Vagina (tissue), 2 donors: ENCODE data around the gene UGT1A3. TPM values are rescaled to one million over a fixed set of nuclear protein-coding genes. Genes with fewer than 3 reads are reported as not detected.

Experiments used
- DNase-seq, 2 donors: peaks; one replicate each; pipeline ENCODE4 v3.0.0-alpha.2; 2017; ENCODE audit errors: extremely low spot score in 2 of 2
- H3K27ac ChIP-seq: fragments of 200-600 bp; sonication (generic); one replicate; pipeline ENCODE4 v1.5.1; 2019
- H3K27me3 ChIP-seq: fragments of 200-600 bp; sonication (generic); one replicate; pipeline ENCODE4 v1.5.1; 2019
- H3K36me3 ChIP-seq, 2 donors: fragments of 200-600 bp; sonication (generic); one replicate each; pipeline ENCODE4 v1.5.1; 2017 to 2019
- H3K4me1 ChIP-seq: fragments of 200-600 bp; sonication (generic); one replicate; pipeline ENCODE4 v1.5.1; 2019
- H3K4me3 ChIP-seq, 2 donors: fragments of 200-600 bp; sonication (generic); 1 replicate in 1 of 2; 2 replicates in 1 of 2; pipeline ENCODE4 v1.5.1; 2016 to 2019
- H3K9me3 ChIP-seq: fragments of 200-600 bp; sonication (generic); one replicate; pipeline ENCODE4 v1.5.1; 2019
- POLR2A ChIP-seq, 2 donors: fragments of 450-650 bp; IDR thresholded peaks; one replicate each; pipeline ENCODE4 v1.6.1; 2017; ENCODE audit warnings: antibody characterized with exemption in 2 of 2, mild to moderate bottlenecking in 2 of 2, moderate library complexity in 2 of 2
- POLR2AphosphoS5 ChIP-seq, 2 donors: sonication (generic); formaldehyde crosslinking; IDR thresholded peaks; one replicate each; pipeline ENCODE4 v1.9.0; 2017; ENCODE audit warnings: antibody characterized with exemption in 2 of 2, mild to moderate bottlenecking in 2 of 2, low read depth in 1 of 2; ENCODE audit not compliant: insufficient read depth in 1 of 2
- intact Hi-C: fragments of 100-400 bp; cut with DNase I; formaldehyde crosslinking; loops from one replicate; pipeline ENCODE4 v1.15.1; 2023
- total RNA-seq: library from RNA; depleted of rRNA; stranded (reverse); fragments of >200 nt; gene quantifications from one replicate; pipeline ENCODE4 v1.2.3, GENCODE V29; 2016
- TF ChIP-seq, protein P1 (sequence below), 3 experiments: fragments of 450-650 bp in 2 of 3; fragments of 200-600 bp in 1 of 3; sonication (generic) in 1 of 3; IDR thresholded peaks; one replicate each; pipeline ENCODE4 v1.5.1; 2017 to 2019; ENCODE audit warnings: antibody characterized with exemption in 3 of 3, mild to moderate bottlenecking in 2 of 3, moderate library complexity in 2 of 3

Gene UGT1A3
- total RNA-seq, 1 donor from 2014 or later: not detected

DNA sequence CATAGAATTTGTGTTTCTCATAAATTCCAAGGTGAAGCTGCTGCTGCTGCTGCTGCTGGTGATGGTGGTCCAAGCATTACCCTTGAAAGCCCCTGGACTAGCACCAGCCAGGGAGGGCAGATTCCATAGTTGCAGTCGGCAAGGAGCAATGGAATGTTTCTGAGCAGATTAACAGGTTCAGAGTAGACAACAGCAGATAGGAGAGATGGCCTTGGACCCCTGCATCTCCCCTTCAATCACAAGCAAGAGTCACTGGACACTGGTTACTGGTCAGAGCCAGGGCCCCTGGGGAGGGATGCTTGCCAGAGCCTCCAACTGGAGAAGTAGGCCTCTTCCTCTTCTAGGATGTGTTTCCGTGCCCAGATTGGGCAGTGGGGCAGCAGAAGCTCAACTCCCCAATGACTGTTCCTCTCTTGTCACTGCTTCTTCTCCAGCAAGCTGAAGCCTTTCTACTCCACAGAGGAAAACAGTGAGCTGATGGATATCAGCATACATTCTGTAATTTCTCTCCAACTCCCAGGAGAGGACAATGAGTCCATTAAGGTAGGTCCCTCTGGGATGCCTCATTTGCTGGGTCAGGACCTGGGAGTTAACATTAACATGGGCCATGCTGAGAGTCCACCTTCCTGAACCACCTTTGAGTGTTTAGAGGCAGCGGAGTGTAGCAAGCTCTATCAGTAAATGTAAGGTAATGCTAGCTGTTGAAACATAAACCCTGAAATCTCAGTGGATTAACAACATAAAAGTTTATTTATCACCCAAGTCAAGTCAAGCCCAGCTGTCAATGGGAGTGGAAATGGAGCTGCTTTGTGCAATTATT, 84.6 kb downstream of the UGT1A3 start:
- no peak overlapping the region for H3K4me3 ChIP-seq
- intact Hi-C loops: no loop called here
- H3K9me3 ChIP-seq: no peaks in the 10 kb centered on the region
- H3K36me3 ChIP-seq: no peaks in the 10 kb centered on the region
- no peak for TF ChIP-seq POLR2A (IDR thresholded peaks at IDR 0.05)
- TF ChIP-seq, protein P1, sequence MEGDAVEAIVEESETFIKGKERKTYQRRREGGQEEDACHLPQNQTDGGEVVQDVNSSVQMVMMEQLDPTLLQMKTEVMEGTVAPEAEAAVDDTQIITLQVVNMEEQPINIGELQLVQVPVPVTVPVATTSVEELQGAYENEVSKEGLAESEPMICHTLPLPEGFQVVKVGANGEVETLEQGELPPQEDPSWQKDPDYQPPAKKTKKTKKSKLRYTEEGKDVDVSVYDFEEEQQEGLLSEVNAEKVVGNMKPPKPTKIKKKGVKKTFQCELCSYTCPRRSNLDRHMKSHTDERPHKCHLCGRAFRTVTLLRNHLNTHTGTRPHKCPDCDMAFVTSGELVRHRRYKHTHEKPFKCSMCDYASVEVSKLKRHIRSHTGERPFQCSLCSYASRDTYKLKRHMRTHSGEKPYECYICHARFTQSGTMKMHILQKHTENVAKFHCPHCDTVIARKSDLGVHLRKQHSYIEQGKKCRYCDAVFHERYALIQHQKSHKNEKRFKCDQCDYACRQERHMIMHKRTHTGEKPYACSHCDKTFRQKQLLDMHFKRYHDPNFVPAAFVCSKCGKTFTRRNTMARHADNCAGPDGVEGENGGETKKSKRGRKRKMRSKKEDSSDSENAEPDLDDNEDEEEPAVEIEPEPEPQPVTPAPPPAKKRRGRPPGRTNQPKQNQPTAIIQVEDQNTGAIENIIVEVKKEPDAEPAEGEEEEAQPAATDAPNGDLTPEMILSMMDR (IDR thresholded peaks at IDR 0.05): no peak
- no peak for TF ChIP-seq POLR2AphosphoS5 (IDR thresholded peaks at IDR 0.05; ENCODE audit: insufficient read depth in 1 of 2, low read depth in 1 of 2)
- no peaks in the 10 kb centered on the region for H3K27me3 ChIP-seq
- H3K27ac ChIP-seq: no peak overlapping the region
- no peaks in the 10 kb centered on the region for H3K4me1 ChIP-seq
- no peak for DNase-seq

DNA sequence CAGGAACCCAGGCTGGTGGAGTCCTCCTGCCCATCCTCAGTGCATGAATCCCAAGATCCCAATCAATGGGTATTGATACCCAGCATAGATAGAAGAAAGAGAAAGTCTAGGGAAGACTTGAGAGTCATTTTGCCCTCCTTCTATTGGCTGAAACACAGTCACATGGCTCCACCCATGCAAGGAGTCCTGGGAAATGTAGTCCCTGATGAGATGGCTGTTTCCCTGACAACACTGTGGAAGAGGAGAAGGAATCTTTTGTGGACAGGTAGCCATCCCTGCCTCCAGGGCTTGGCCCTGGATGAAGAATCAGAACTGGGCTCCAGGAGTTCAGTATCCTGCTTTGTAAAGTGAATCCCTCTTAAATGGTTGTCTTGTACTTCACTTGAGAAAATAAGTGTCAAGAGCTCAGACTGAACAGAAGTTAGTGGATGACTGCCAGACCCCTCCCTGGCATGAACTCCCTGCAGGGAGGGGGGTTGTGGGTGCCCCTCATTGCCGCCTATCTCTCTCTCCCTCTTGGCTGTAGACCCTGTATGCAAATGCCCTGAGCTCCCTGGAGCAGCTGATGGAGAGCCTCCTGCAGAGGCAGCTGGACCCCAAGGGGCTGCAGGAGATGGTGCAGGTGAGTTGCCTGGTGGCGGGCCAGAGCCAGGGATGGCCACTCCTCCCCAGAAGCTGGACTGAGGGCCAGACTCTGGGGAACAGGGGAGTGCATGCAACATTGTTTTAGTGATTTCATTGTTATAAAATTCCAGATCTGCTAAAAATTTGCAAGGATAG, 85.4 kb downstream of the UGT1A3 start:
- DNase-seq: no peak
- intact Hi-C loops: no loop called here
- H3K4me3 ChIP-seq: no peak overlapping the region

DNA sequence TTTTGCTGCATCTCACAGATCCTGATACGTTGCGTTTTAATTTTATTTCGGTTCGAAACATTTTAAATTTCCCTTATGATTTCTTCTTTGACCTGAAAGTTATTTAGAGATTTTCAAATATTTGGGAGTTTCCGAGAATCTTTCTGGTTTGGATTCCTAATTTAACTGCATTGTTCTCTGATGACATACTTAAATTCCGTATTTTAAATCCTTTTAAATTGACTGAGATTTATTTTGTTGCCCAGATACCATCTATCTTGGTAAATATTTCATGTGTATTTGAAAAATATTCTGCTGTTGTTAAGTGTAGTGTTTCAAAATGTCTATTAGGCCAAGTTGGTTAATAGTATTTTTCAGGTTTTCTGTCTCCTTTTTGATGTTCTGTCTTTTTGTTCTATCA, 87.0 kb downstream of the UGT1A3 start:
- intact Hi-C loops: no loop called here
- Histone ChIP-seq H3K4me3 (no peak overlapping the region), H3K9me3 (no peaks in the 10 kb centered on the region), H3K36me3 (no peaks in the 10 kb centered on the region), H3K4me1 (no peaks in the 10 kb centered on the region), H3K27me3 (no peaks in the 10 kb centered on the region), H3K27ac (no peak overlapping the region)
- TF ChIP-seq POLR2AphosphoS5 (IDR thresholded peaks at IDR 0.05; ENCODE audit: insufficient read depth in 1 of 2, low read depth in 1 of 2): no peak
- TF ChIP-seq, protein P1 (IDR thresholded peaks at IDR 0.05): no peak
- no peak for TF ChIP-seq POLR2A (IDR thresholded peaks at IDR 0.05)
- DNase-seq: no peak

More for the DNA sequence above, 85.4 kb downstream of the UGT1A3 start:
- Histone ChIP-seq H3K27me3 (no peaks in the 10 kb centered on the region), H3K27ac (no peak overlapping the region), H3K36me3 (no peaks in the 10 kb centered on the region), H3K4me1 (no peaks in the 10 kb centered on the region), H3K9me3 (no peaks in the 10 kb centered on the region)
- TF ChIP-seq POLR2A (IDR thresholded peaks at IDR 0.05) (no peak), POLR2AphosphoS5 (IDR thresholded peaks at IDR 0.05; ENCODE audit: insufficient read depth in 1 of 2, low read depth in 1 of 2) (no peak)
- TF ChIP-seq, protein P1 (IDR thresholded peaks at IDR 0.05): no peak

DNA sequence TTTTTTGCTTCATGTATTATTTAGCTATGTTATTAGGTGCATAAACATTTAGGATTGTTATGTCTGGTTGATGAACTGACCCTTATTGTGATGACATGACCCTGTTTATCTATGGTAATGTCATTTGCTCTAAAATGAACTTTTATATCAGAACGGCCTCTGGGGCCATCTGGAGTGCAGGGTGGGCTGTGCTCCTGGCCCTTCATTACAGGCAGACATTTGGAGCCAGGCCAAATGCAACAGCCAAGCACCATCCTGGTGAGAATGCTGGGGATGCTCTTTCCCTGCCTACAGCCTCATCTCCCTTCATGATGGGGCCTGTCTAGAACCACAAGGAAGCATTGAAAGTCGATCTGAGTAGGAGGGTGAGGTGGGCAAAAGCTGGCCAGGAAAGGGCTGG, 87.5 kb downstream of the UGT1A3 start:
- Histone ChIP-seq H3K36me3 (no peaks in the 10 kb centered on the region), H3K9me3 (no peaks in the 10 kb centered on the region), H3K4me3 (no peak overlapping the region), H3K27me3 (no peaks in the 10 kb centered on the region), H3K4me1 (no peaks in the 10 kb centered on the region), H3K27ac (no peak overlapping the region)
- intact Hi-C loops: no loop called here
- DNase-seq: no peak
- TF ChIP-seq POLR2AphosphoS5 (IDR thresholded peaks at IDR 0.05; ENCODE audit: insufficient read depth in 1 of 2, low read depth in 1 of 2) (no peak), POLR2A (IDR thresholded peaks at IDR 0.05) (no peak)
- TF ChIP-seq, protein P1 (IDR thresholded peaks at IDR 0.05): no peak
